ENCODE results near the gene UBE4B. TPM values are rescaled to one million over a fixed set of nuclear protein-coding genes. Genes with fewer than 3 reads are reported as not detected.
"Not testable (repeated sequence)": the region's sequence is repeated elsewhere in the genome, so short reads cannot be mapped to it uniquely, and the experiment has no call there.

UBE4B gene
- total and polyA plus RNA-seq, 9 of the 15 experiments (the other 6 are each of a cell fraction or from before 2014, with no cell fraction given), result 11.7 to 73.7 (median 40.1) TPM

GRCh38 chr1:10217748-10218441 is 185.1 kb downstream of the UBE4B start:
- Histone ChIP-seq H3K79me2 (ENCODE audit: control insufficient read depth, insufficient read depth, low read length) (peaks cover 20% of the 10 kb centered on the region), H3K4me1 (replicated peaks in 1 of 2; ENCODE audit: control insufficient read depth in 2 of 2, insufficient read depth in 2 of 2, low read length in 2 of 2) (peaks cover 0 to 9% of the 10 kb centered on the region in 2 experiments; a peak in 3 of 5 replicates), H2AFZ (ENCODE audit: low read depth, low read length) (no peak overlapping the region), H3K27ac (ENCODE audit: extremely low read depth, low read depth, low read length) (no peak overlapping the region), H3K36me3 (ENCODE audit: control insufficient read depth, insufficient read depth, low read length) (no peaks in the 10 kb centered on the region), H3K27me3 (ENCODE audit: control insufficient read depth in 2 of 2, insufficient read depth in 2 of 2, low read length in 2 of 2) (no peaks in the 10 kb centered on the region), H3K4me3 (no peak overlapping the region), H3K9ac (ENCODE audit: insufficient read depth in 1 of 2, low read depth in 2 of 2, low read length in 2 of 2) (no peak overlapping the region), H3K9me1 (ENCODE audit: control insufficient read depth, insufficient read depth, low read length) (no peaks in the 10 kb centered on the region), H3K9me3 (replicated peaks; ENCODE audit: control insufficient read depth, insufficient read depth, low read depth, low read length) (no peaks in the 10 kb centered on the region), H4K20me1 (replicated peaks; ENCODE audit: control insufficient read depth, insufficient read depth, low read length) (peaks cover 4% of the 10 kb centered on the region; the same call in 1 of the 2 replicates), H3K4me2 (ENCODE audit: insufficient read depth, low read length) (no peak overlapping the region)
- FAIRE-seq (no peak), DNase-seq (ENCODE audit: extremely low read depth in 1 of 4, low spot score in 3 of 4) (no peak), ATAC-seq (no peak)
- BruUV-seq (replicated peaks), result no TSS peak
- CTCF ChIA-PET (ENCODE audit: low intra/inter-chr PET ratio), result no interaction called here
- no peak for TF ChIP-seq KLF16 (IDR thresholded peaks at IDR 0.05)
- 0 out of 4 replicates have a peak, but pooled peaks have one; percentile 22 to 45 for TF ChIP-seq KDM1A (IDR thresholded peaks at IDR 0.05)
- WGBS (ENCODE audit: insufficient coverage, low coverage, missing lambda C conversion rate), result 17% methylated on average over 5 of the region's 5 CpGs
- POLR2A ChIA-PET, result interaction anchor here (1.3 to 2.0 kb wide), 3 partner anchors 10 to 106 kb away, joined by 4 to 7 read pairs (median 5); no protein-coding TSS in a partner anchor
- in situ Hi-C loops (cut with MboI), result no loop called here
- intact Hi-C loops (cut with micrococcal nuclease), result no loop called here

DNA sequence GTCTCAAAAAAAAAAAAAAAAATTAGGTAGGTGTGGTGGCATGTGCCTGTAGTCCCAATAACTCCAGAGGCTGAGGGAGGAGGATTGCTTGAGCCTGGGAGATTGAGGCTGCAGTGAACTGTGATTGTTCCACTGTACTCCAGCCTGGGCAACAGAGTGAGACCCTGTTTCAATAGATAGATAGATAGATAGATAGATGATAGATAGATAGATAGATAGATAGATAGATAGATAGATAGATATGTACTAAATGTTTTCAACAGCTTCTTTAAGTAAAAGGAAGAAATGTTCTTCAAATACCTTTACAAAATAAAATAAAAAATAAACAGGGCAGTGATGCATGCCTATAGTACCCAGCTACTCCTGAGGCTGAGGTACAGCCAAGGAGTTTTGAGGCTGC is 187.4 kb downstream of the UBE4B start:
- no peak overlapping the region for H3K27ac ChIP-seq (ENCODE audit: extremely low read depth, low read depth, low read length)
- no peaks in the 10 kb centered on the region; a peak in 1 of 5 replicates for H3K4me1 ChIP-seq (replicated peaks in 1 of 2; ENCODE audit: control insufficient read depth in 2 of 2, insufficient read depth in 2 of 2, low read length in 2 of 2)
- H3K4me2 ChIP-seq (ENCODE audit: insufficient read depth, low read length), result no peak overlapping the region
- no peaks in the 10 kb centered on the region for H3K36me3 ChIP-seq (ENCODE audit: control insufficient read depth, insufficient read depth, low read length)
- no peak for TF ChIP-seq POLR2A (conservative IDR thresholded peaks at IDR 0.05)
- TF ChIP-seq DACH1 (IDR thresholded peaks at IDR 0.05; ENCODE audit: partially characterized antibody), result peak; percentile 96
- TF ChIP-seq ZBTB7A (IDR thresholded peaks at IDR 0.05; ENCODE audit: borderline replicate concordance, control insufficient read depth, low read depth, low read length), result no peak
- TF ChIP-seq GATAD2B (IDR thresholded peaks at IDR 0.05; ENCODE audit: borderline replicate concordance), result peak; percentile 65
- H3K9ac ChIP-seq (ENCODE audit: insufficient read depth in 1 of 2, low read depth in 2 of 2, low read length in 2 of 2), result no peak overlapping the region
- H3K9me1 ChIP-seq (ENCODE audit: control insufficient read depth, insufficient read depth, low read length), result no peaks in the 10 kb centered on the region
- no peaks in the 10 kb centered on the region for H3K27me3 ChIP-seq (ENCODE audit: control insufficient read depth in 2 of 2, insufficient read depth in 2 of 2, low read length in 2 of 2)
- in situ Hi-C loops (cut with MboI), result no loop called here
- ATAC-seq (no peak), FAIRE-seq (no peak), DNase-seq (ENCODE audit: extremely low read depth in 1 of 4, low spot score in 3 of 4) (no peak)
- H3K4me3 ChIP-seq, result no peak overlapping the region
- POLR2A ChIA-PET, result interaction anchor here (3.1 kb wide), 1 partner anchor 9 kb away, joined by 19 read pairs; the partner anchor contains the start of gene KIF1B
- H4K20me1 ChIP-seq (replicated peaks; ENCODE audit: control insufficient read depth, insufficient read depth, low read length), result peaks cover 4% of the 10 kb centered on the region; the same call in 1 of the 2 replicates
- CTCF ChIA-PET (ENCODE audit: low intra/inter-chr PET ratio), result no interaction called here
- H3K79me2 ChIP-seq (ENCODE audit: control insufficient read depth, insufficient read depth, low read length), result peaks cover 10% of the 10 kb centered on the region; the same call in 2 of the 3 replicates
- no peaks in the 10 kb centered on the region for H3K9me3 ChIP-seq (replicated peaks; ENCODE audit: control insufficient read depth, insufficient read depth, low read depth, low read length)
- intact Hi-C loops (cut with micrococcal nuclease), result no loop called here
- H2AFZ ChIP-seq (ENCODE audit: low read depth, low read length), result no peak overlapping the region
- BruUV-seq (replicated peaks), result no TSS peak

GRCh38 chr1:10220657-10221056 is 187.9 kb downstream of the UBE4B start:
- H3K79me2 ChIP-seq (ENCODE audit: control insufficient read depth, insufficient read depth, low read length), result peaks cover 10% of the 10 kb centered on the region; the same call in 2 of the 3 replicates
- H3K27me3 ChIP-seq (ENCODE audit: control insufficient read depth in 2 of 2, insufficient read depth in 2 of 2, low read length in 2 of 2); H3K9me3 ChIP-seq (replicated peaks; ENCODE audit: control insufficient read depth, insufficient read depth, low read depth, low read length); H3K4me3 ChIP-seq; H3K4me2 ChIP-seq (ENCODE audit: insufficient read depth, low read length); FAIRE-seq; H3K27ac ChIP-seq (ENCODE audit: extremely low read depth, low read depth, low read length); DNase-seq (ENCODE audit: extremely low read depth in 1 of 4, low spot score in 3 of 4); H4K20me1 ChIP-seq (replicated peaks; ENCODE audit: control insufficient read depth, insufficient read depth, low read length); in situ Hi-C loops (cut with MboI); BruUV-seq (replicated peaks); H3K36me3 ChIP-seq (ENCODE audit: control insufficient read depth, insufficient read depth, low read length); intact Hi-C loops (cut with micrococcal nuclease); CTCF ChIA-PET (ENCODE audit: low intra/inter-chr PET ratio); H3K9me1 ChIP-seq (ENCODE audit: control insufficient read depth, insufficient read depth, low read length); H3K4me1 ChIP-seq (replicated peaks in 1 of 2; ENCODE audit: control insufficient read depth in 2 of 2, insufficient read depth in 2 of 2, low read length in 2 of 2); H2AFZ ChIP-seq (ENCODE audit: low read depth, low read length); ATAC-seq; H3K9ac ChIP-seq (ENCODE audit: insufficient read depth in 1 of 2, low read depth in 2 of 2, low read length in 2 of 2): not testable (repeated sequence)
- 54% methylated on average over 6 of the region's 6 CpGs for WGBS (ENCODE audit: insufficient coverage, low coverage, missing lambda C conversion rate)
- POLR2A ChIA-PET, result interaction anchor here (3.1 kb wide), 1 partner anchor 10 kb away, joined by 19 read pairs; the partner anchor contains the start of gene KIF1B

All from K562 (cell line).